ENCODE data around the gene GMPR. TPM values are rescaled to one million over a fixed set of nuclear protein-coding genes. Genes with fewer than 3 reads are reported as not detected.
A peak's percentile ranks its signal among the peaks of the same experiment; 100 is the strongest.

The GMPR gene
- total and polyA plus RNA-seq, 10 of the 15 experiments (the other 5 are each of a cell fraction or from before 2014, with no cell fraction given): 0.15 to 1.8 (median 0.49) TPM; not detected in 1

- WGBS (ENCODE audit: insufficient coverage, insufficient replicate concordance, low lambda C conversion rate, missing lambda C conversion rate): 42% methylated on average over 7 of the region's 7 CpGs
- ChIA-PET CTCF (interaction anchor here (0.6 to 9.3 kb wide), 15 partner anchors 9 to 607 kb away, joined by 3 to 53 read pairs (median 5); no protein-coding TSS in a partner anchor), POLR2A (no interaction called here), SMC1A (ENCODE audit: uncharacterized antibody, unreplicated experiment) (interaction anchor here (1.0 to 3.5 kb wide), 7 partner anchors 8 to 447 kb away, joined by 3 to 16 read pairs (median 4); no protein-coding TSS in a partner anchor), RAD21 (ENCODE audit: unreplicated experiment) (interaction anchor here (0.6 to 3.8 kb wide), 4 partner anchors 15 to 446 kb away, joined by 3 to 18 read pairs (median 7); no protein-coding TSS in a partner anchor)
- intact Hi-C loops (cut with micrococcal nuclease; ENCODE audit: unreplicated experiment): no loop called here
- DNase-seq (ENCODE audit: low read depth, low spot score) (no peak), FAIRE-seq (no peak), ATAC-seq (peak; percentile 25; the same call in 1 of the 3 replicates)
- H3K4me3 ChIP-seq: no peak overlapping the region
- no peak overlapping the region for H3K9ac ChIP-seq (ENCODE audit: control insufficient read depth, insufficient read depth, low read length)
- no peaks in the 10 kb centered on the region for H3K79me2 ChIP-seq (ENCODE audit: control insufficient read depth, insufficient read depth, low read length)
- in situ Hi-C loops (cut with MboI): no loop called here
- TF ChIP-seq RUNX3 (IDR thresholded peaks at IDR 0.05; ENCODE audit: low read length) (peak; percentile 32; the same call in 1 of the 2 replicates), TBL1XR1 (IDR thresholded peaks at IDR 0.05; ENCODE audit: low read depth, low read length) (no peak), SMC3 (IDR thresholded peaks at IDR 0.05; ENCODE audit: borderline replicate concordance, low read length) (peak; percentile 20; the same call in 1 of the 2 replicates), TARDBP (IDR thresholded peaks at IDR 0.05; ENCODE audit: borderline replicate concordance) (no peak), YY1 (IDR thresholded peaks at IDR 0.05; ENCODE audit: low read depth, low read length) (no peak), FOXM1 (IDR thresholded peaks at IDR 0.05; ENCODE audit: low read depth, low read length) (peak; percentile 21; the same call in 1 of the 2 replicates), CTCF (IDR thresholded peaks at IDR 0.05 in 2 of 3, conservative IDR thresholded peaks at IDR 0.05 in 1 of 3; ENCODE audit: control insufficient read depth in 2 of 3, extremely low read depth in 1 of 3, insufficient read depth in 1 of 3, low read depth in 3 of 3, low read length in 3 of 3) (peak; percentile 49 to 68 (median 64)), RAD21 (IDR thresholded peaks at IDR 0.05; ENCODE audit: insufficient read depth, low read depth, low read length) (peak; percentile 48), ZNF384 (IDR thresholded peaks at IDR 0.05; ENCODE audit: borderline replicate concordance, low read depth, low read length) (peak; percentile 99)
- TF ChIP-seq, protein P1, sequence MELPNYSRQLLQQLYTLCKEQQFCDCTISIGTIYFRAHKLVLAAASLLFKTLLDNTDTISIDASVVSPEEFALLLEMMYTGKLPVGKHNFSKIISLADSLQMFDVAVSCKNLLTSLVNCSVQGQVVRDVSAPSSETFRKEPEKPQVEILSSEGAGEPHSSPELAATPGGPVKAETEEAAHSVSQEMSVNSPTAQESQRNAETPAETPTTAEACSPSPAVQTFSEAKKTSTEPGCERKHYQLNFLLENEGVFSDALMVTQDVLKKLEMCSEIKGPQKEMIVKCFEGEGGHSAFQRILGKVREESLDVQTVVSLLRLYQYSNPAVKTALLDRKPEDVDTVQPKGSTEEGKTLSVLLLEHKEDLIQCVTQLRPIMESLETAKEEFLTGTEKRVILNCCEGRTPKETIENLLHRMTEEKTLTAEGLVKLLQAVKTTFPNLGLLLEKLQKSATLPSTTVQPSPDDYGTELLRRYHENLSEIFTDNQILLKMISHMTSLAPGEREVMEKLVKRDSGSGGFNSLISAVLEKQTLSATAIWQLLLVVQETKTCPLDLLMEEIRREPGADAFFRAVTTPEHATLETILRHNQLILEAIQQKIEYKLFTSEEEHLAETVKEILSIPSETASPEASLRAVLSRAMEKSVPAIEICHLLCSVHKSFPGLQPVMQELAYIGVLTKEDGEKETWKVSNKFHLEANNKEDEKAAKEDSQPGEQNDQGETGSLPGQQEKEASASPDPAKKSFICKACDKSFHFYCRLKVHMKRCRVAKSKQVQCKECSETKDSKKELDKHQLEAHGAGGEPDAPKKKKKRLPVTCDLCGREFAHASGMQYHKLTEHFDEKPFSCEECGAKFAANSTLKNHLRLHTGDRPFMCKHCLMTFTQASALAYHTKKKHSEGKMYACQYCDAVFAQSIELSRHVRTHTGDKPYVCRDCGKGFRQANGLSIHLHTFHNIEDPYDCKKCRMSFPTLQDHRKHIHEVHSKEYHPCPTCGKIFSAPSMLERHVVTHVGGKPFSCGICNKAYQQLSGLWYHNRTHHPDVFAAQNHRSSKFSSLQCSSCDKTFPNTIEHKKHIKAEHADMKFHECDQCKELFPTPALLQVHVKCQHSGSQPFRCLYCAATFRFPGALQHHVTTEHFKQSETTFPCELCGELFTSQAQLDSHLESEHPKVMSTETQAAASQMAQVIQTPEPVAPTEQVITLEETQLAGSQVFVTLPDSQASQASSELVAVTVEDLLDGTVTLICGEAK (IDR thresholded peaks at IDR 0.05; ENCODE audit: borderline replicate concordance): 0 out of 2 replicates have a peak, but pooled peaks have one; percentile 35
- no peak overlapping the region for H3K27ac ChIP-seq (ENCODE audit: control insufficient read depth, insufficient read depth)
- H3K27me3 ChIP-seq (replicated peaks in 1 of 2; ENCODE audit: control insufficient read depth in 2 of 2, insufficient read depth in 2 of 2, low read length in 1 of 2): no peaks in the 10 kb centered on the region
- no peak overlapping the region for H2AFZ ChIP-seq (ENCODE audit: control insufficient read depth, low read depth, low read length)
- H3K4me2 ChIP-seq (ENCODE audit: control insufficient read depth, insufficient read depth): 0 out of 2 replicates have a peak overlapping the region, but pooled peaks have one; percentile 13
- peaks cover 23% of the 10 kb centered on the region for H3K4me1 ChIP-seq (ENCODE audit: control insufficient read depth, insufficient read depth, low read length)
- no peaks in the 10 kb centered on the region for H4K20me1 ChIP-seq (ENCODE audit: control insufficient read depth, insufficient read depth)
- no peaks in the 10 kb centered on the region for H3K9me3 ChIP-seq (replicated peaks; ENCODE audit: control insufficient read depth, insufficient read depth, low read length)
- H3K36me3 ChIP-seq (ENCODE audit: control insufficient read depth in 2 of 2, insufficient read depth in 2 of 2, low read length in 1 of 2): peaks cover 4 to 15% of the 10 kb centered on the region in 2 experiments; a peak in 2 of 4 replicates
- no TSS peak for BruUV-seq (replicated peaks)
Measured at GRCh38 chr6:16316741-16317251, 78.4 kb downstream of the GMPR start.
